ENCODE results near the gene PTPRU.

The PTPRU gene

DNA sequence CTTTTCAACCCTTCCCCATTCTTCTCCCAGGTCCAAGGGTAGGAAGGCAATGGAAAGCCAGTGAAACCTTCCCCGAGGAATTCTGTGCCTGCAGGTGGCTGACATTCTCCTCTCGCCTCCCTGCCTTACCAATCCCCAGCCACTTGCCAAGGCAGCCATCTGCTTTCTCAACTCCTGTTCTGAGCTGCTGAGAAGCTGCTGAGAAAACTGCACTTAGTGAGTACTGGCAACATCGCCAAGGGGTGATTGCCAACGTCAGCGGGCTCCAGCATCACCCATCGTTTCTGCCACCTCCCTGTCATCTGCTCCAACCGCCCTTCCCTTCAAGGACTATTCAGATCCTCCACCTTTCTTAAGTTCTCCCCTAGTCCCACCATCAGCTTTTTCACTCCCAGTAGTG, 106.0 kb downstream of the PTPRU start:
- no peak for DNase-seq

DNA sequence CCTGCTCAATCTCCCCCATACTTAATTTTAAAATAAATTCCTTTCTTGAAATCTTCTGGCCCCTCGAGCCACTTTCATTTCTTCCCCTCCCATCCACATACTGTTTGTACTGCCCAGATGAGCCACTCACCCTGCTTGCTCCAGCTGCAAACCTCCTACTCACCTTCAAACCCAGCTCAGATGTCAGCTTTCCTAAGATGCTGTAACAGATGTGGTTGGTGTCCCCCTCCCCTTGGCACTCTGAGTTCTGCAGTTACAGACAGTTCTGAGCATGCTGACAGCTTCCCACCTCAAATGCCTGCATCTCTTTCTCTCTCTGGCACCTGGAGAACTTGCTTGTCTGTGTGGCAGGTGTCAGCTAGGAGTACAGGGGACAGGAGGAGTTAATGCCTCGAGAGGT, 106.7 kb downstream of the PTPRU start:
- no peak for DNase-seq

DNA sequence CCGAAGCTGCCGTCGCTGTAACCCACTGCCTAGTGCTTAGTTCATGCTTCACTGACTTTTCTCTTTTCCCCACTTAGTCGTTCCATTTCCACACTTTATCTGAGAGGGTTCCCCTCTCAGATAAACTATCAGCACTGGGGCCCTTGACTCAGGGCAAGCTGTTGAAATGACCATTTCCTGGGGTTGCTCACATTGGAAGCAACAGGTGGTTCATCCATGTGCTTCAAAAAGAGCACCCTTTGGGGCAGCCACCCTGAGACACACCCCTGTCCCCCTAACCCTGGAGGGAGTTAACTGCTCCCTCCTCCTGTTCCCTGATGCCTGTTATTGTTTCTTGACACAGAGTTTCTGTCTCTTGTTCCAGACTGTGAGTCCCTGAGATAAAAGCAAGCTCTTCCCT, 107.2 kb downstream of the PTPRU start:
- no peak for DNase-seq

DNA sequence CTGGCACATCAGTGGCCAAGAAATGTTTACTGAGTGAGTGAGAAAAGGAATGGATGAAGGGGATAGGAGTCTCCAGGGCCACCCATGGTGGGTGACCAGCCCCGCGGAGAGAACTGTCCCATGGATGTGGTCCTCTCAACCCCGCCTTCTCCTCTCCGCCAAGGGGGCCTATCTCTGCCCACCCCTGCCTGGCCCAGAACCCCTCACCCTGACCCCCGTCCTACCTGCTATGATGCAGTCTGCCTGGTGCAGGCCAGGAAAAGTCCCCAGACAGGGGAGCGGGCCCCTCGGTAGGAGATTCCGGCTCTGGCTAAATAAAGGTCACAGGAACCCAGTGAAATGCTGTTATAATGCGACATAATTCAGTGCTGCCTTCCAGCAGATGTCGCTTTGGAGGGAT, 107.6 kb downstream of the PTPRU start:
- no peak for DNase-seq

DNA sequence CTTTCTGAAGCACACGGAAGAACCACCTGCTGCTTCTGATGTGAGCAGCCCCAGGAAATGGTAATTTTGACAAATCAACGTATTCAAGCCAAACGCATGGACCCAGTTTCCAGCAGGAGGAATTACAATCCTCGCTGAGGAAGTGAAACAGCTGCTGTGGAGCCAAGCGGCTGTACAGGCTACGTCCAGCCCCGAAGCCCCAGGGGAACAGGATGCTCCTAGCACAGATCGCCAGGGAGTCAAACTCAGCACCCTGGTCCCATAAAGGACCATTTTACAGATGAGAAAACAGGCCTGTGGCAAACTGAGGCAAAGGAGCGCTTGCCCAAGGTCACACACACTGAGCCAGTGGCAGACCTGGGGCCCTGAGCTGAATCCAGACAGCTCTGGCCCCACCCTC, 108.0 kb downstream of the PTPRU start:
- no peak for DNase-seq

DNA sequence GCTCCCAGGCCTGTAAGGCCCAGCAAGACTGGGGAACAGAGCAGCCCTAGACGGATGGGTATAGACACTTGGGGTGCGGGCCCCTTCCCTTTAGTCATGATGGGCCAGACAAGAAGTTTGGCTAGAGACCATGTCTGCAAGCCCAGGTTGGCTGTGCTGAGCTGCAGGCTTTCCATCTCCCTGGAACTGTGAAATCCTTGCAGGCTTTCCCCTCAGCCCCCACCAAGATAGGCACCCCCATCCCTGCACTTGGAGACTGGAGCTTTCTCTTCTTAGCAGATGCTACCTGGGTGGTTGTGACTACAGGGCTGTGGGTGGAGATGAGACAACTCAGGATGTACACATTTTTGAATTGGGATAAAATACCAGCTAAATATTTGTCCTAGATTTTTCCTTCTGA, 110.3 kb downstream of the PTPRU start:
- no peak for DNase-seq

DNA sequence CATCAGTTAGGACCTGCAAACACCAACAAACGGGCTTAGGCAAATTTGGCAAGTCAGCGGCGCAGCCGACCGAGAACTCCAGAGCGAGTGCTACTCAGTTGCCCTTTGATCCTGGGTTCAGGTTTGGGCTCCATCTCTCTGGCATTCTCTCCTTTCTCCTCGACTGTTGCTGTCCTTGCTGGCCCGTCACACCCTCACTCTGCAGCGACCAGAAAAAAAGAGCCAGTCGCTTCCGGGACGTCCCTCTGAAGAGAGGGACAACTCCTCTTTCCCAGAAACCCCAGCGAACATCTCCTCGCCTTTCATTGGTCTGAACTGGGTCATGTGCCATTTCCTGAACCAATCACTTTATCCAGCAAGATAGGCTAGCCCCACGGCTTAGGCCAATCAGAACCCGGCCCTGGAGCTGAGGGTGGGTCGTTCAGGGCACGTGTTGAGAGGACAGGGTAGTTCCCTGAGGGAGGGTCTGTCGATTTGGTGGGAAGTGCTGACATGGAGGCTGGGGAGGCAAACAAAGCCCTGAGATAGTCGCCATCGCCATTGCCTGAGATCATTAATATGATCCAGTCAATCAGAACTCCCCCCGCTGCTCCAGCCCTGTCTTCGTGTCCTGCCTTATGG, 113.7 kb downstream of the PTPRU start:
- DNase-seq: no peak

DNA sequence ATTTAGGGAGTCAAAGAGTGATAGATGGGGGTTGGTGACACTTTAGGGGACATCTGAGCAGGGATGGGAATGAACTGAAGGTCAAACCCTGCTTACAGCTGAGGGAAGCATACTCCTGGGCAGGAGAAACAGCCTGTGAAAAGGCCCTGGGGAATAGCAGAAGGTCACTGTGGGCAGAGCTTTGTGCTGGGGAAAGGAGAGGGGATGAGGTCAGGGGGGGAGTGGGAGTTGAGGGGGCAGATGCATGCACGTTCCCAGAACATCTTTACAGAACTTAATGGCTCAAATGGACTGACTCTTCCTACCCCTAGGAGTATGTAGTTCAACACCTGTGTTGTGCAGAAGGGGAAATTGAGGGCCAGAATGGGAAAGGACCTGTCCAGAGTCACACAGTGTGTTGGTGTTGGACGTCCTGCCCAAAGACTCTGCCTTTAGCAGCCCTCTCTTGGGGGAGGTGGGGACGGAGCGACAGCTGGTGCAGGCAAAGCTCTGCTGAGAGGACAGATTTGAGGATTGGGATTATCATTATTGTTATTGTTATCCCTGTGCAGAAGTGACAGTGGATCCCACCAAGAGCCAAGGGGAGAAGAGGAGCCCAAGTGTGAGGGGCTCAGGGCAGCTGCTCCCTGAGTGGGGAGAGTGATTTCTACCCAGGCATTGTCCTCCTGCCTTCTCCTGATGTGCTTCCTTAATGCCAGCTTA, 116.5 kb downstream of the PTPRU start:
- DNase-seq: no peak

DNA sequence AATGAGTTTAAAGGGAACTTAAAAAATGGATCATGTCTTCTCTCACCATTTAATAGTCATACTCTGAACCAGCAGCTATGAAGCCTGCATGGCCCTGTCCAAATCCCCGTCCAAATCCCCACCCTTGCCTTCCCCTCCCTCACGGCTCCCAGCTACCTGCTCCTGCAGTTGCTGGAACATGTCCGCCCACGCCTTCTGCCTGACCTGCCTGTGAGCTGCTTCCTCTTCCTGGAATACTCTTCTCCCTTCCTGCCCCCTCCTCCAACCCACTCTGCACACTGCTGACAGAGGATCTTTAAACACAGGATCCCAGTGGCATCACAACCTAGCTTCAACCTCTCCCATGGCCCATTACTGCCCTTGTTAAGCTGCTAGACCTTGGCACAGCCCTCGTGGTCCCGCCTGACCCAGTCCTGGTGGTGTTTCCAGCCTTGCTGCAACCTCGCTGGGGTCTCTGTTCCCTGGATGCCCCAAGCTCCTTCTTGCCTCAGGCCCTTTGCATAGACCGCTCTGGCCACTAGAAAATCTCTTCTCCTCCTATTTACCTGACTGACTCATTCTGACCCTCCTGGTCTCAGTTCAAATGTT, 118.3 kb downstream of the PTPRU start:
- DNase-seq: no peak

DNA sequence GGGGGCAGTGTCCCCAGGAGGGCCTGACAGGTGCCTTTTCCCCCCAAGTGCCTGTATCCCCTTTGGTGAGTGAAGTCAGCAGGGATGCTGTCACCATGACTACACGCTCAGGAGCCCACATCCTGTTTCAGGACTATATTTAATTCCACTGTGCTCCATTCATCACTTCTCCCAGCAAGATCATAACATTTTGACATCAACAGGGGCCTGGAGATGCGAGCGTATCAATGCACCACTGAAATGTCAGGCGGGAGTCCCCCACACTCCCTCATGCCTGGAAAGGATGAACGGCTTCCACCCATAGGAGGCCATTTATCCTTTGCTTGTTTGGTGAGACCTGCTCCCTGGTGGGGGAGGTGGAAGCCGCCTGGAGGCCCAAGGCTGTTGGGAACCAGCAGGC, 119.1 kb downstream of the PTPRU start:
- no peak for DNase-seq

DNA sequence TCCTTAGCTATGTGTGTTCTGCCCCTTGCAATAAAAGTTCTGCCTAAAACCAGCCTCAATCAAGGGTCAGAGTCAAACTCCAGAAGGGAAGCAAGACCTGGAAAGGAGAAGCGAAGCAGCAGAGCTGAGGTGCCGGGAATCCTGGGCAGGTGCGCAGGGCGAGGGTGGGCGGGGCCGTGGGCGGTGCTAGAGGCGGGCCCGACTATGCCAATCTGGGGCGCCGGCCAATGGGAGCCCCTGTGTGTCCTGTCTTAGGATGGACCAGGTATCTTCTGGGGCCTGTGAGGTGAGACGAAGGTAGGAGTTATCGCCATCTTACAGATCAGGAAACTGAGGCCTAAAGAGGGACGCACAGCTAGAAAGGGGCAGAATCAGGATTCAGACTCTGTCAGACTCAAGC, 120.3 kb downstream of the PTPRU start:
- DNase-seq: no peak

DNA sequence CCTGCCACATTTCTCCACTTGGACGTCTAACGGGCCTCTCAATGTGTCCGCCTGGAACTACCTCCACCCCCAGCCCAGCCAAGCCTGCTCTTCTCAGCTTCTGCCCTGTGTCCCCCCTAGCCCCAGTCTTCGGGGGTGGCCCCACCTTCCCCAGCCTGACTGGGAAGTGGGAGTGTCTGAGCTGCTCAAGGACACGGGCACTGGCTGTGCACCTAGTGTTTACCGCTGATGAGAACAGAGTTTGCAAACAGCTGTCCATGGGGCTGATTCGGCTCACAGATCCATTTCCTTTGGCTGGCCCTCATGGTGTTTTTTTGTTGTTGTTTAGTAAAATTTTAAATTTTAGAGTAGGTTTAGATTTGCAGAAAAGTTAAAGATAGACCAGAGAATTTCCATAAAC, 121.1 kb downstream of the PTPRU start:
- no peak for DNase-seq

DNA sequence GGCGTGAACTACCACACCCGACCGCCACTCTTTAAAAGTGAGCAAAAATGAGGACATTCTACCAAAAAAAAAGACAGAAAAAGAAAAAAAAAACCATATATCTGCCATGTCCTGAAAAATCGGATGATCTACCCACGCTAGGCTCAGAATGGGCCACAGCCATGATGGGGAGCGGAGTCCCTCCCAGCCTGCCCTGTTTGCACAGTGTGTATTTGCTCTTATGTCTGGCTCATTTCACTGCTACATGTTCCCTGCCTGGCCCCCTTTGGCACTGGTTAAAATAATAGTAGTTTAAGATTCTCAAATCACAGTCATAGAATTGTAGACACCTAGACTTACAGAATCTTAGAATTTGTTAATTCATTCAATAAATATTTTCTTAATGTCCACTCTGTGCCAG, 121.9 kb downstream of the PTPRU start:
- DNase-seq: no peak

DNA sequence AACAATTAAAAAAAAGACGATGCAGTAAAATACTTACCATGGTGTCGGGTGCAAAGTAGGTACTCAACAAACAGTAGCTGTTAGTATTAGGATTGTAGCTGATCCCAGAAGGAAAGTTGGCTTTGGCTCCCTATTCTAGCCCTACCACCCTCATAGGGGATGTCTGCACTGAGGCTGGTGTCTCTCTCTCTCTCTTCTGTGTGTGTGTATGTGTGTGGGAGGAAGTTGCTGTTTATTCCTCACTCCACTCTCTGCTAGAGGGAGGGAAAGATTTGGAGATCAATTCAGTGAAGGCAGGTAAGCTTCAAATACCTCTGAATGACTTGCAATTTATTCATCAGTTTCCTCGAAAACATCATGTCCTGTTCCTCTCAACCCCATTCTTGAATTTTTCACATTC, 124.4 kb downstream of the PTPRU start:
- no peak for DNase-seq

DNA sequence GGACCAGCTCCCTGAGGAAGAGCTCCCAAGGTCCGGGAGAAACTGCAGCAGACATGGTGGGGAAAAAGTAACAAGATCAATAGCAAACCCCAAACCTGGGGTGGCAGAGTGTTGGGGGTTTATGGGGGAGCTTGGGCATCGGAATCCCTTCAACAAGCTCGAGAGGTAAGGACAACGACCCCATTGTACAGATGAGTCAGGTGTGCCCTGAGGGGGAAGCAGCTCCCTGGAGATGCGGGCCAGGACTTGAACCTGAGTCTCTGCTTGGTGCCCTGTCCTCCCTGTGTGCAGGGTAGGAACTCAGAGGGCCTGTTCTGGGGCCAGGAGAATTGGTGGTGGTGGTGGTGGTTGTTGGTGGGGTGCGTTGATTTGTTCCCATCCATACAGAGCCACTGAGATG, 125.4 kb downstream of the PTPRU start:
- DNase-seq: no peak

DNA sequence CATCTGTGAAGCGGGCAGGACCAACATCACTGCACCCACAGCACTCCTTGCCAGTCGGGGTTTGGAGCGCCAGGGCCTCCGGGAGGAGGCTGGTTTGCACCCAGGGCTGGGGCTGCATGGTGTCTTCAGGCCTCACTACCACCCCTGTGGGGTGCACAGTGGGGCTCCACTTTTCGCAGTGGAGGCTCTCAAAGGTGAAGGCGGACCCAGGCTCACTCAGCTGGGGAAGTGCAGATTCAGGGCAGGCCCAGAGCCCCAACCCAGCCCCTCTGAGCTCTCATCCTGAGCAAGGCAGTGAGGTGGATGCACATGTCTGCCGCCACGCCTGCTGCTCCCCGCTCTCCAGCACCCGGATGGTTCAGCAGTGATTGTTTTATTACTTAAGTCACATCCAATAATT, 125.8 kb downstream of the PTPRU start:
- no peak for DNase-seq

DNA sequence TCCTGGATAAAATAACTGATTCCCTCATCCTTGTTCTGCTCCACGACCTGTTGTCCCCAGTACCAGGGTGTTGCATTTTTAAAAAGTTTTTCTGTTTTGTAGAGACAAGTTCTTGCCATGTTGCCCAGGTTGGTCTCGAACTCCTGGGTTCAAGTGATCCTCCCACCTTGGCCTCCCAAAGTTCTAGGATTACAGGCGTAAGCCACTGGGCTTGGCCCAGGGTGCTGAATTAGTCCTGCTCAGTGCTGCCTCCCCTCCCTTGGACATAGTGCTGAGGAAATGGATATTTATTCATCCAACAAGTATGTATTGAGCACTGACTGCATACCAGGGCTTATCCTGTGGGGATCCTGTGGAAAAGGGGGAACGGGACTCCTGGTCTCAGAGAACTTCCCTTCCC, 126.4 kb downstream of the PTPRU start:
- no peak for DNase-seq

DNA sequence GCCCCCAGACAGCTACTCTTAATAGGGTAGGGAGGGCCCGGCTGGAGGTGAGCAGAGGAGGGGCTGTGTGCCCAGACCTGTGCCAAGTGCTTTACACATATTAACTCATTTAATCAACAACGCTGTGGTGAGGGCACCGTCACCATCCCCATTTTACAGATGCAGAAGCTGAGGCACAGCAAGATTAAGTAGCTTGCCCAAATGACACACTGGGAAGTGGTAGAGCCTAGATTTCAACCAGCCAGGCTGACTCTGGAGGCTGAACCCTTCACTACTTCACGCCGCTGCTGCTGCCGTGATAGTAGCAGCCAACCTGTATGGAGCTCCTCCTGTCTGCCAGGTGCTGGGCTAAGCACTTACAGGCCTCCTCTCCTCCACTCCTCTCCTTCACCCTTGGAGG, 127.2 kb downstream of the PTPRU start:
- DNase-seq: no peak

DNA sequence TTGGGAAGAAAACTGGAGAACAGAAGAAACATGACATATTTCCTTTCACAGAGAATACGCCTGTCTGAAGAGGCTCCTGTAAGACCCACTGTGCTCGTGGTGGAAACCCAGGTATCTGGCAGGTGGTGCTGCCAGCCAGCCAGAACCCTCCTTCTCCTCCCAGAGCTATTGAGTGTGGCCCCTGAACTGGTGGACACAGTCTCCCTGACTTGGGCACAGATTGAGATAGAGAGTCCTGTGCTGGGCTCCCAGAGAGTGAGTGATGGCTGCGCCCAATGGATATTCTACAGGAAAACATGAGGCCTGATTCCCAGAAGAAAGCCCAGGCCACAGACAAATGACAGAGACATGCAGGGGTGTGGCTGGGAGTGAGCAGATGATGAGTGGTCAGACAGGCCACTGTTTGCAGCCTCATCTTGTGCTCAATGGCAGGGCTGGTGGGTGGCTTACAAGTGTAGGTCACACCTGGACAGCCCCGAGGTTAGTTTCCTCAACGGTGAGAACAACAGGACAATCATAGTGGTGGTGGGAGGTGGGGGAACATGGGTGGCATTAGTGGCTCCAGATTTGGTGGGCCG, 127.9 kb downstream of the PTPRU start:
- no peak for DNase-seq

DNA sequence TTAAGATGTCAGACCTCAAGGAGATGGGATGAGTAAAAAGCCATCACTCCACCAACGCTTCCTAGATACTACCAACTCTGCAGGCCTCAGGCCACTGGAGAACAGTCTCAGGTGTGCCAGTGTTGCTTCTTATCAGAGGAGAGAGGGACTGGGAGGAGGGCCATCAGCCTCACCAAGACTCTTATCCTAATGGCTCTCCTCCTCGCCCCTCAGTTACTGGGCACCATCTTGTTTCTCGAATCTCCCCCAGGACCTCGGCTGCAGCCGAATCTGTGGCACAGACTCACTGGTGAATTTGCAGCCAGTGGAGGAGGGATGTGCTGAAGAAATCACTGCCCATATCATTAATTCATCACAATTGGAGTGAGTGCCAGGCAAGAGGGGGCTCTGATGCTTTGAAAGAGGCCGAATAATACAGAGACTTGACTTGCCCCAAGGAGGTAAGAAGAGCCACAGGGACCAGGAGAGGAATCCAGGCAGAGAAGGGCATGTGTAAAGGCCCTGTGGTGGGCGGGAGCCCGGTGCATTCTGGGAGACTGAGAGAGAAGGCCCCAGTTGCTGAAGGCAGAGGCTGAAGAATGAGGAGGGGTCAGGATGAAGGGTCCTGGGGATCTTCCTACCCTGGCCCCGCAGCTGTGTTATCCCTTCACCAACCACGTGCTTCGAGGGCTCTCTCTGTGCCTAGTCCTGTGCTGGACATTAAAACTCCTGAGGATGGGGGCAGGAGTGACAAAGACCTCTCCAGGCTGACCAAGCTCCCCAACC, 129.8 kb downstream of the PTPRU start:
- DNase-seq: no peak

DNA sequence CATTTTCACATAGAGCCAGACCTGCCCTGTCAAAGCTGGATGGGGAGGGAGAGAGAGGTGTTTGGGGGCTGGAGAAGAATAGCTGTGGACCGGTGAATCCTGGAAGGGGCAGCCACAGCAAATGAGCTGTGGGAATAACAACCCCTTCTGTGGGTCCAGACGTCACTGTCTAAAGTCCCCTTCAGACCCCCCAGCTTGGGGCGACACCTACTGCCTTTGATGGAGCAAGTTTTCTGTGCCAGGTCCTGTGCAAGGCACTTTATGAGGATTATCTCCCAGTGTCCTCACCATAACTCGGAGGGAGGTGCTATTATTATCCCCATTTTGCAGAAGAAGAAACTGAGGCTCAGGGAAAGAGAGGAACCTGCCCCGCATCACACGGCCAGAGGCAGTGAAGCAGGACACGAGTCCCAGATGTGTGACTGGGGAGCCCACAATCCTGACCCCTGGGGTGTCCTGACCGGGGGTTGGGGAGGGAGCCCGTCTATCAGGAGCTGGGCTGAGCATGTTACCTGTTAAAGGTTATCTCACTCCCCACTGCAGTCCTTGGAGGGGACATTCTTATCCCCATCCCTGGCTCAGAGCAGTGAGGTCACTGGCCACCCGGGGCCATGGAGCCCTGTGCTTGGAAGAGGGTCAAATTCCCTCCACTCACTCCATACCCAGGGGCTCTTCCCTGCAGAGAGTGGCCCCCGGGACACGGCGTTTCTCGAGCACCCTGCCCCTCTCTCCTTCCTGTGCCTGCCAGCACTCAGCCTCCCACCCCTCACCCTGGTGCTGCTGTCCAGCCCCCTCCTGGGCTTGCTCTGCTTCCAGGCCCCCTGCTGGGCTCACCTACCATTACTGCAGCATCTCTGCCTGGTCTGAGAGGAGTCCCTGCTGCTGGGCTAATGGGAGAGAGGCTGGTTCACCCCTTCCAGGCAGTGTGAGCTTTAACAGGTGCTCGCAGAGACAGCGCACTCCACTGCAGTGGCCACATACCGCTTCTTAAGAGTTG, 132.9 kb downstream of the PTPRU start:
- no peak for DNase-seq

DNA sequence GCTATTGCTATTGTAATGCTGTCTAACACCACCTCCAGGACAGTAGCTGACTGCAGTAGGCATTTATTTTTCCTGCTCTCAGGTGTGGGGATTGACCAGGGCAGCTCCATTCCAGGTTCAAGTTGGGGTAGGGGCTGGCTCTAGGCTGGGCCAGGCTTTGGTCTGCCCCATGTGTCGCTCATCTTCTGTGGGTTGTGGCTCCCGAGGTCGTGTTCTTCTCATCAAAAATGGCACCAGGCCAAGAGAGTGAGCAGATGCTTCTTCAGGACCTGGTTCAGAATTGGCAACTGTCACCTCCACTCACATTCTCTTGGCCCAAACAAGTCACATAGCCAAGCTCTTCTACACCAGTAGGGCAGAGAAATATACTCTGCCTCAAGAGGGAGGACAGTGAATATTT, 133.7 kb downstream of the PTPRU start:
- DNase-seq: no peak

Measured in activated CD4-positive, alpha-beta T cell treated with anti-CD3 and anti-CD28 coated beads, Interleukin-2, amount 50 U/mL, for 48 hours (primary cell).